Measurements from ENCODE around the gene CDKN2B. TPM values are rescaled to one million over a fixed set of nuclear protein-coding genes. Genes with fewer than 3 reads are reported as not detected.

CDKN2B gene
- total and polyA plus RNA-seq, 2 of the 13 experiments (the other 11 are each of a cell fraction or from before 2014, with no cell fraction given): 1.4 to 1.5 TPM

- DNase-seq (ENCODE audit: low spot score) (no peak), FAIRE-seq (no peak), ATAC-seq (no peak)
- TF ChIP-seq NFKB2 (CRISPR knock-in tag; IDR thresholded peaks at IDR 0.05; ENCODE audit: borderline replicate concordance): no peak
- TF ChIP-seq SRSF9 (IDR thresholded peaks at IDR 0.05; ENCODE audit: borderline replicate concordance, insufficient read depth, low read depth, low read length, poor library complexity, severe bottlenecking): no peak
- no peak for TF ChIP-seq ZNF570 (CRISPR knock-in tag; IDR thresholded peaks at IDR 0.05; ENCODE audit: borderline replicate concordance)
- no peak for TF ChIP-seq ZNF704 (CRISPR knock-in tag; IDR thresholded peaks at IDR 0.05; ENCODE audit: borderline replicate concordance)
- TF ChIP-seq PAXIP1 (CRISPR knock-in tag; conservative IDR thresholded peaks at IDR 0.05): no peak
- TF ChIP-seq FIP1L1 (IDR thresholded peaks at IDR 0.05; ENCODE audit: borderline replicate concordance, insufficient read depth, low read depth, low read length): no peak
- TF ChIP-seq PHF8 (CRISPR knock-in tag; IDR thresholded peaks at IDR 0.05): no peak
- no peak for TF ChIP-seq ZNF709 (CRISPR knock-in tag; IDR thresholded peaks at IDR 0.05)
- Histone ChIP-seq H4K20me1 (ENCODE audit: insufficient read depth, low read length) (no peaks in the 10 kb centered on the region), H3K9me3 (ENCODE audit: low read length) (no peaks in the 10 kb centered on the region), H3K27ac (ENCODE audit: extremely low read length, insufficient read depth, low read length) (no peak overlapping the region), H2AFZ (ENCODE audit: low read length) (no peak overlapping the region), H3K27me3 (ENCODE audit: control insufficient read depth in 1 of 2, insufficient read depth in 2 of 2, low read length in 2 of 2) (peaks cover 5 to 28% of the 10 kb centered on the region in 2 experiments; a peak in 3 of 5 replicates), H3K4me2 (ENCODE audit: low read depth, low read length) (no peak overlapping the region), H3K36me3 (replicated peaks in 1 of 2; ENCODE audit: control insufficient read depth in 1 of 2, insufficient read depth in 2 of 2, low read length in 2 of 2) (no peaks in the 10 kb centered on the region), H3K9ac (ENCODE audit: insufficient read depth, low read depth, low read length) (no peak overlapping the region), H3K79me2 (ENCODE audit: insufficient read depth, low read length) (no peaks in the 10 kb centered on the region), H3K4me1 (ENCODE audit: insufficient read depth, low read length) (peaks cover 12% of the 10 kb centered on the region), H3K4me3 (replicated peaks in 1 of 3; ENCODE audit: insufficient read depth in 1 of 3, low read depth in 2 of 3, low read length in 3 of 3) (no peak overlapping the region)
- intact Hi-C loops (cut with micrococcal nuclease; ENCODE audit: unreplicated experiment) (no loop called here), in situ Hi-C loops (cut with HindIII; ENCODE audit: extremely low pct_ligation_motif_present, low pct_unique_long_range_greater_than_20kb) (no loop called here)
- CTCF ChIA-PET (ENCODE audit: low intra/inter-chr PET ratio, low total read pairs): no interaction called here
- POLR2A ChIA-PET: no interaction called here
- WGBS (ENCODE audit: low lambda C conversion rate): 88% methylated on average over 34 of the region's 41 CpGs
- no TSS peak for BruUV-seq (replicated peaks)
Measured at GRCh38 chr9:21968331-21969010, 40.6 kb downstream of the CDKN2B start.
